Panc1 (cell line): ENCODE results near the gene NDUFS6. TPM values are rescaled to one million over a fixed set of nuclear protein-coding genes. Genes with fewer than 3 reads are reported as not detected.

Source experiments
- ATAC-seq: fragments of 200-7000 bp; cut with Tn5 transposase; 2 replicates; pipeline ENCODE4 v1.9.1; 2020; ENCODE audit warnings: mild to moderate bottlenecking, moderate library complexity
- BruUV-seq: library from RNA; stranded (reverse); fragments of 400-500 nt; replicated peaks from 2 replicates; lab custom pipeline; 2021; lab: Mats Ljungman, UMichigan
- CTCF ChIA-PET: fragments of 300-600 bp; sonication (Branson Sonifier 250); formaldehyde crosslinking; loops from one replicate; lab custom pipeline; 2022; ENCODE audit warnings: antibody characterized with exemption; lab: Charles Lee
- POLR2A ChIA-PET: fragments of 300-600 bp; sonication (Branson Sonifier 250); formaldehyde crosslinking; loops from one replicate; lab custom pipeline; 2022; ENCODE audit warnings: antibody characterized with exemption; lab: Charles Lee
- DNase-seq: peaks from one replicate; pipeline ENCODE4 v3.0.0-alpha.2; 2010; ENCODE audit warnings: low read depth, low spot score
- H3K27ac ChIP-seq: 2 replicates; pipeline ENCODE4 v1.5.1; 2011; ENCODE audit warnings: mild to moderate bottlenecking, low read length, inconsistent platforms
- H3K27me3 ChIP-seq: fragments of 200-500 bp; sonication (Bioruptor generic); 2 replicates; pipeline ENCODE4 v1.6.0; 2014; ENCODE audit warnings: low read length, inconsistent platforms; ENCODE audit not compliant: control insufficient read depth, insufficient read depth
- H3K36me3 ChIP-seq: fragments of 200-500 bp; sonication (Bioruptor generic); 2 replicates; pipeline ENCODE4 v1.5.1; 2014; ENCODE audit warnings: inconsistent platforms, mild to moderate bottlenecking, low read length, moderate library complexity; ENCODE audit not compliant: control insufficient read depth, insufficient read depth
- H3K4me1 ChIP-seq: 2 replicates; pipeline ENCODE4 v1.5.1; 2011; ENCODE audit warnings: inconsistent platforms, mild to moderate bottlenecking, low read length, moderate library complexity; ENCODE audit not compliant: control insufficient read depth, insufficient read depth
- H3K4me3 ChIP-seq, 2 experiments: 2 replicates each; pipeline ENCODE4 v1.5.1; 2011 to 2012; ENCODE audit warnings: low read depth in 2 of 2, low read length in 2 of 2, mild to moderate bottlenecking in 2 of 2, inconsistent platforms in 1 of 2, moderate library complexity in 1 of 2
- H3K9me3 ChIP-seq: fragments of 200-500 bp; sonication (Bioruptor generic); 2 replicates; pipeline ENCODE4 v1.5.1; 2014; ENCODE audit warnings: low read depth, mild to moderate bottlenecking, inconsistent platforms, low read length, moderate library complexity; ENCODE audit not compliant: control insufficient read depth, insufficient read depth
- POLR2AphosphoS5 ChIP-seq: IDR thresholded peaks from 2 replicates; pipeline ENCODE4 v1.6.1; 2012; ENCODE audit warnings: mild to moderate bottlenecking, low read depth, low read length, moderate library complexity
- REST ChIP-seq, 2 experiments: IDR thresholded peaks; 2 replicates each; pipeline ENCODE4 v1.6.1; 2011 to 2012; ENCODE audit warnings: low read depth in 2 of 2, control low read depth in 1 of 2, low read length in 1 of 2, mild to moderate bottlenecking in 1 of 2, moderate library complexity in 1 of 2; ENCODE audit not compliant: insufficient read depth in 1 of 2
- SIN3A ChIP-seq: IDR thresholded peaks from 2 replicates; pipeline ENCODE4 v1.6.1; 2012; ENCODE audit warnings: low read depth, mild to moderate bottlenecking, low read length, moderate library complexity, borderline replicate concordance; ENCODE audit not compliant: insufficient read depth
- TCF7L2 ChIP-seq: IDR thresholded peaks from 2 replicates; pipeline ENCODE4 v1.6.1; 2011; ENCODE audit warnings: mild to moderate bottlenecking, low read depth, low read length, inconsistent platforms
- in situ Hi-C: cut with HindIII; loops from 2 replicates; pipeline ENCODE4 v1.10.0; 2016; ENCODE audit warnings: low sequenced_read_pairs, low pct_unique_long_range_greater_than_20kb
- intact Hi-C: fragments of 100-400 bp; cut with micrococcal nuclease; formaldehyde crosslinking; loops from one replicate; pipeline ENCODE4 v1.10.0; 2022; ENCODE audit not compliant: unreplicated experiment
- total RNA-seq: library from RNA; stranded (reverse); gene quantifications from one replicate; pipeline ENCODE4 v1.2.1, GENCODE V29; 2021; ENCODE audit not compliant: unreplicated experiment
- TF ChIP-seq, protein P1 (sequence below): fragments of 450-650 bp; IDR thresholded peaks from 2 replicates; pipeline ENCODE4 v1.5.1; 2017; ENCODE audit warnings: mild to moderate bottlenecking

Gene NDUFS6
- total RNA-seq, 1 experiment from 2014 or later, result 70.6 TPM

DNA sequence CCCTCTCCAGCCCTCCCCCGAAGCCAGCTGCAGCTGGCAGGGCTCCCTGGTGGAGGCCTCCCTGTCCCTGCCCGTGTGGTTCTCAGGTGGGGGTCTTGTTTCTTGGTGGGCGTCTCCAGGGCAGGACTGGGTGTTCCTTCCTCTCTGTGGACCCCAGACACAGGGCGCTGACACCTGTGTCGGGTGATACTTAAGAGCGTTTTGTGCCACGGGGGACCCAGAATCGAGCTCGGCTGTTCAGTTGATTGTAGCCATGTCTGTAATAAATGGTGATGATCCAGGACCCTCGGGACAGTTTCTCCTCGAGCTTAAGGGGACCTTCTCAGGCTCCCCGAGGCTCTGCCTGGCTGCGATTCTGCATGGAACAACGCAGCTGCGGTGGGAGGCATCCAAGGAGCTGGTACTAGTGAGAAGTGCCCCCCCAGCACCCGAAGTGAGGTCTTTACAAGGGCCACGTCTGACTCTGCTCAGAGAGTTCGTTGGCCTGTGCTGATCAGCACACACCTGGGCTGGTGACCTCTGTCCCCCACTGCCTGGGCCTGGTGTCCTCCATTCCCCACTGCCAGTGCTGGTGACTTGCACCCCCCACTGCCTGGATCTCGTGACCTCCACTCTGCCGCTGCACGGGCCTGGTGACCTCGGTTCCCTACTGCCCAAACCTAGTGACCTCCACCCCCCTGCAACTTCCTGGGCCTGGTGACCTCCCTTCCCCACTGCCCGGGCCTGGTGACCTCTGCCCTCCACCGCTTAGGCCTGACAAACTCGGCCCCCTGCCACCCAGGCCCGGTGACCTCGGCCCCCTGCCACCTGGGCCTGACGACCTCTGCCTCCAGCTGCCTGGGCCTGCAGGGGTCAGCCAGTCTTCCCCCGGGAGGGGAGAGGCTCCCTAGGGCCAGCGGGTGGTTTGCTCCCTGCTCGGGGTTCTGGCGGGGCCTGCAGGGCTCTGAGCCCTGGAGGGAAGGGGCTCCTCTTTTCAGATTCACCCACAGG is 36.0 kb downstream of the NDUFS6 start:
- TF ChIP-seq POLR2AphosphoS5, result no peak
- no peak for TF ChIP-seq SIN3A
- TF ChIP-seq, protein P1, sequence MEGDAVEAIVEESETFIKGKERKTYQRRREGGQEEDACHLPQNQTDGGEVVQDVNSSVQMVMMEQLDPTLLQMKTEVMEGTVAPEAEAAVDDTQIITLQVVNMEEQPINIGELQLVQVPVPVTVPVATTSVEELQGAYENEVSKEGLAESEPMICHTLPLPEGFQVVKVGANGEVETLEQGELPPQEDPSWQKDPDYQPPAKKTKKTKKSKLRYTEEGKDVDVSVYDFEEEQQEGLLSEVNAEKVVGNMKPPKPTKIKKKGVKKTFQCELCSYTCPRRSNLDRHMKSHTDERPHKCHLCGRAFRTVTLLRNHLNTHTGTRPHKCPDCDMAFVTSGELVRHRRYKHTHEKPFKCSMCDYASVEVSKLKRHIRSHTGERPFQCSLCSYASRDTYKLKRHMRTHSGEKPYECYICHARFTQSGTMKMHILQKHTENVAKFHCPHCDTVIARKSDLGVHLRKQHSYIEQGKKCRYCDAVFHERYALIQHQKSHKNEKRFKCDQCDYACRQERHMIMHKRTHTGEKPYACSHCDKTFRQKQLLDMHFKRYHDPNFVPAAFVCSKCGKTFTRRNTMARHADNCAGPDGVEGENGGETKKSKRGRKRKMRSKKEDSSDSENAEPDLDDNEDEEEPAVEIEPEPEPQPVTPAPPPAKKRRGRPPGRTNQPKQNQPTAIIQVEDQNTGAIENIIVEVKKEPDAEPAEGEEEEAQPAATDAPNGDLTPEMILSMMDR, result no peak
- no peak for TF ChIP-seq REST (IDR thresholded peaks at IDR 0.05; ENCODE audit: insufficient read depth in 1 of 2, low read depth in 2 of 2, low read length in 1 of 2)
- no peak for TF ChIP-seq TCF7L2
- Histone ChIP-seq H3K27me3 (no peaks in the 10 kb centered on the region), H3K27ac (no peak overlapping the region), H3K36me3 (no peaks in the 10 kb centered on the region), H3K4me3 (no peak overlapping the region), H3K4me1 (no peaks in the 10 kb centered on the region), H3K9me3 (no peaks in the 10 kb centered on the region)
- intact Hi-C loops (no loop called here), in situ Hi-C loops (no loop called here)
- BruUV-seq, result no TSS peak
- no peak for ATAC-seq
- CTCF ChIA-PET, result interaction anchor here (0.6 kb wide), 1 partner anchor 54 kb away, joined by 3 read pairs; no protein-coding TSS in a partner anchor
- POLR2A ChIA-PET, result no interaction called here
- DNase-seq, result no peak

DNA sequence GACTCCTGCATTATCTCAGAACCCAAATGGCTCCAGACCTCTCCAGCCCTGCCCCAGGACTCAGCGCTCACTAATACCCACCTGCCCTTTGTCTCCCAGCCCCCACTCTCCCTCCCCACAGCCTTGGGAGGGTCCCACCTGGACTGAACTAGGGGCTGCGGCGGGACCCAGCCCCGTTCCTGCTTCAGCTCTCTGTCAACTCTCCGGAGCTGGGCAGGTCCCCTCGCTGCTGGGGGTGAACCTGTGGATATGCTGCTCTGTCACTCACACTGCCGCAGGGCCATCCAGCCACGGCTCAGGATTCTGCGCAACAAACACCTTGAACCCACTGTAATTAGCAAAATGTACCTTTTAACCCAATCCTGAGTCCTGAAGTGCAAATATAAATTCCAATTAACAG is 36.8 kb downstream of the NDUFS6 start:
- BruUV-seq, result no TSS peak
- Histone ChIP-seq H3K27me3 (no peaks in the 10 kb centered on the region), H3K36me3 (no peaks in the 10 kb centered on the region), H3K9me3 (no peaks in the 10 kb centered on the region), H3K4me3 (no peak overlapping the region), H3K4me1 (no peaks in the 10 kb centered on the region), H3K27ac (no peak overlapping the region)
- POLR2A ChIA-PET, result no interaction called here
- intact Hi-C loops, result no loop called here
- DNase-seq (no peak), ATAC-seq (no peak)
- in situ Hi-C loops, result no loop called here
- TF ChIP-seq SIN3A (no peak), TCF7L2 (no peak), REST (IDR thresholded peaks at IDR 0.05; ENCODE audit: insufficient read depth in 1 of 2, low read depth in 2 of 2, low read length in 1 of 2) (no peak), POLR2AphosphoS5 (no peak)
- TF ChIP-seq, protein P1, result no peak
- CTCF ChIA-PET, result no interaction called here
